ENCODE results near the gene ERC2. TPM values are rescaled to one million over a fixed set of nuclear protein-coding genes. Genes with fewer than 3 reads are reported as not detected.

ERC2 gene
- total RNA-seq, 1 donor from 2014 or later, result 48.3 TPM

- DNase-seq, result no peak
- no peaks in the 10 kb centered on the region for H3K9me3 Mint-ChIP-seq (ENCODE audit: unreplicated experiment)
- H3K4me3 Mint-ChIP-seq (ENCODE audit: unreplicated experiment), result no peak overlapping the region
- no peaks in the 10 kb centered on the region for H3K36me3 Mint-ChIP-seq (ENCODE audit: unreplicated experiment)
- peaks cover 12% of the 10 kb centered on the region for H3K4me1 Mint-ChIP-seq (ENCODE audit: low read depth, unreplicated experiment)
- no peak overlapping the region for H3K27ac Mint-ChIP-seq (ENCODE audit: unreplicated experiment)
- TF ChIP-seq CTCF (IDR thresholded peaks at IDR 0.05; ENCODE audit: partially characterized antibody, unreplicated experiment), result no peak
- no peaks in the 10 kb centered on the region for H3K27me3 Mint-ChIP-seq (ENCODE audit: unreplicated experiment)
Measured at GRCh38 chr3:55516392-55517030, 951.8 kb downstream of the ERC2 start.

DNA sequence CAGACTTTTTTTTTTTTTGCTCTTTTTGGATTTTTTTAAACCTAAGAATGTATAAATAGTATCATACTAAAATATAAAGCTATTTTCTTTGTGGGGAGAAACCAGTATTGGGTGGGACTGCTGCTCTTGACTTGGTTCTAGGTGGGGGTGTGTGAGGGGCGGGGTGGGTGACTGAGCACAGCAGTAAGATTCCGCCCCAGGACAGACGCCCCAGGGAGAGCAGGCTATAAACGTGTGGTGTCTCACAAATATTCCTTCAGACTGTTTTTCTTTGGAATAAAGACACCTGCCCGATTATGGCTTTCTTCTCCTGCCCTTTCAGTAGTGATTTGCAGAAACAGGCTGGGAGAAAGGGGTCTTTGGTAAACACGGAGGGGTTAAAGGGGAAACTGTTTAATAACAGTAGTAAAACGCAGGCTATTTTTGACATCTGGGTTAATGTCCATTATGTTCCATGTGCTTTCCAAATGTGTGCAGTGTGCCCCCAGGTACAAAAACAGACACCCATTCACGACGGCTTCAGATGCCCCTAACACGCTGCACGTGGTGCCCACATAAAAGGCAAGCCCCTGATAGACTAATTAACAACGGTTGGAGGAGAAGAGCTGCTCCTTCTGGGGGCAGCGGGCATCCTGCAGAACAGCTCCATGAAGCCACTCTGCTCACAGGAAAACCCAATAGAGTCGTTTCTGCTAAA, 952.6 kb downstream of the ERC2 start:
- Mint-ChIP-seq H3K4me1 (ENCODE audit: low read depth, unreplicated experiment) (peaks cover 10% of the 10 kb centered on the region), H3K4me3 (ENCODE audit: unreplicated experiment) (no peak overlapping the region), H3K27ac (ENCODE audit: unreplicated experiment) (no peak overlapping the region), H3K27me3 (ENCODE audit: unreplicated experiment) (no peaks in the 10 kb centered on the region), H3K36me3 (ENCODE audit: unreplicated experiment) (no peaks in the 10 kb centered on the region), H3K9me3 (ENCODE audit: unreplicated experiment) (no peaks in the 10 kb centered on the region)
- TF ChIP-seq CTCF (IDR thresholded peaks at IDR 0.05; ENCODE audit: partially characterized antibody, unreplicated experiment), result no peak
- DNase-seq, result no peak

GRCh38 chr3:55514962-55515361, 953.3 kb downstream of the ERC2 start:
- no peak for DNase-seq
- no peaks in the 10 kb centered on the region for H3K27me3 Mint-ChIP-seq (ENCODE audit: unreplicated experiment)
- H3K9me3 Mint-ChIP-seq (ENCODE audit: unreplicated experiment), result no peaks in the 10 kb centered on the region
- peaks cover 10% of the 10 kb centered on the region for H3K4me1 Mint-ChIP-seq (ENCODE audit: low read depth, unreplicated experiment)
- H3K36me3 Mint-ChIP-seq (ENCODE audit: unreplicated experiment), result no peaks in the 10 kb centered on the region
- TF ChIP-seq CTCF (IDR thresholded peaks at IDR 0.05; ENCODE audit: partially characterized antibody, unreplicated experiment), result no peak
- no peak overlapping the region for H3K4me3 Mint-ChIP-seq (ENCODE audit: unreplicated experiment)
- H3K27ac Mint-ChIP-seq (ENCODE audit: unreplicated experiment), result no peak overlapping the region

- Mint-ChIP-seq H3K27ac (ENCODE audit: unreplicated experiment) (no peak overlapping the region), H3K4me3 (ENCODE audit: unreplicated experiment) (no peak overlapping the region), H3K27me3 (ENCODE audit: unreplicated experiment) (no peaks in the 10 kb centered on the region), H3K9me3 (ENCODE audit: unreplicated experiment) (no peaks in the 10 kb centered on the region), H3K36me3 (ENCODE audit: unreplicated experiment) (no peaks in the 10 kb centered on the region), H3K4me1 (ENCODE audit: low read depth, unreplicated experiment) (peaks cover 4% of the 10 kb centered on the region)
- no peak for DNase-seq
- no peak for TF ChIP-seq CTCF (IDR thresholded peaks at IDR 0.05; ENCODE audit: partially characterized antibody, unreplicated experiment)
Measured at GRCh38 chr3:55512571-55513343, 955.5 kb downstream of the ERC2 start.
